SH-SY5Y (cell line): Measurements from ENCODE around the gene CES3.

Source experiments
- GATA2 ChIP-seq: IDR thresholded peaks from 2 replicates; pipeline ENCODE4 v1.6.1; 2011; ENCODE audit warnings: mild to moderate bottlenecking, low read depth, low read length
- GATA3 ChIP-seq: IDR thresholded peaks from 2 replicates; pipeline ENCODE4 v1.6.1; 2011; ENCODE audit warnings: low read depth, mild to moderate bottlenecking, low read length, moderate library complexity

CES3 gene

DNA sequence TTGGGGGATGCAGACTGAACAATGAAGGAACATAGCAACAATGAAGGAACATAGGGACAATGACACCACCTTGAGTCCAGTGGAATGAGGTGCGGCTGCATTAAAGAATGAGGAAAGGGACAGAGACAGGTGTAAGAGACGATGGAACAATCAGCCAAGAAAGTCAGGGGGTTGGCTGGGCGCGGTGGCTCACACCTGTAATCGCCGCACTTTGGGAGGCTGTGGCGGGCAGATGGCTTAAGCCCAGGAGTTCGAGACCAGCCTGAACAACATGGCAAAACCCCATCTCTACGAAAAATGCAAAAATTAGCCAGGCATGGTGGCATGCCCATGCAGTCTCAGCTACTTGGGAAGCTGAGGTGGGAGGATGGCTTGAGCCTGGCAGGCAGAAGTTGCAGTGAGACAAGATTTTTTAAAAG is 54.3 kb downstream of the CES3 start:
- TF ChIP-seq GATA3 (no peak), GATA2 (no peak)

DNA sequence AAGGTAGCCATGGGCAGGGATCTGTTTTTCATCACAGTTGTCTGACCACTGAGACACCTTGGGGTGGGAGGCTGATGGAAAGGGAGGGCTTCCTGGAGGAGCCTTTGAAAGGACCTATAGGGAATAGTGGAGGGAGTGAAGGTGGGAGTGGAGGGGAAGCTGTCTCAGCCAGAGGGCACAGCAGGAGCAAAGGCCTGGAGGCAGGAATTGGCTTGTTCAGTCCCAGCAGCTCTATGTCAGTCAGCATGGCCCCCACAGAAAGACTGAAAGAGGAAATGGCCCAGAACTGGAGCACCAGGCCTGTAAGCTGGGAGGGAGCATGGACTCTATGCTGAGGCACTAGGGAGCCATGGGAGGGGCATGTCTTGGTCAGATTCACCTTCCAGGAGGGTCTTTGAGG is 55.1 kb downstream of the CES3 start:
- TF ChIP-seq GATA2: no peak
- TF ChIP-seq GATA3: no peak

DNA sequence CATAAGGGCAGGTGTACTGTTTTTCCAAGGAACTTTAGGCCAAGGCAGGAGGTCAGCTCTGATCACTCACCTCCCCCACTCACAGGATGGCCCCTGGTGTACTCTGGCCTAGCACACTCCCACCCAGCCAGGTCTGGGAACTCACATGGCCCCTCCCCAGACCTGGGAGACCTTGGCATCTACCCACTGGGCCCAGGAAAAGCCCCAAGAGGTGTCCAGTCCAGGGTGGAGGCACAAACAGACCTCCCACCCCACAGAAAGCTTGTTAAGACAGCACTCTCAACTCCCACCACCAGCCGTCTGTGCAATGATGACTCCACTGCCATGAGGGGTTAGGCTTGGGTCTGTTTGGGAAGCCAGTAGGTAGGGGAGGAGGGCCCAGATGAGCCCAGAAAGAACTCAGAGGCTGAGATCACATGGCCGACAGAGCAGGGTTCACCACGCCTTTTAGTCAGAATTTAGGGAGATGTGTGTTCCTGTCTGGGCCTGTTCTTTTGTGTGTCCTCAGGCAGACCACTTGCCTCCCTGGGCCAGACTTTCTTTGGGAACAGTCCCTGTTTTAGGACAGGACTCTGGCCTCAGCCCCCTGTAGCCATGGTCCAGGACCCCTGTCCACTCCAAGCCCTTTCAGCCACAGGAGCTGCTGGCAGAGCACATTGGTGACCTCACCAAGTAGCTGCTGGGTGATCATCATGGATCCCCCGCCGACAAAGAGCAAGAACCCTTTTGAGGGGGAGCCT is 55.8 kb downstream of the CES3 start:
- no peak for TF ChIP-seq GATA3

DNA sequence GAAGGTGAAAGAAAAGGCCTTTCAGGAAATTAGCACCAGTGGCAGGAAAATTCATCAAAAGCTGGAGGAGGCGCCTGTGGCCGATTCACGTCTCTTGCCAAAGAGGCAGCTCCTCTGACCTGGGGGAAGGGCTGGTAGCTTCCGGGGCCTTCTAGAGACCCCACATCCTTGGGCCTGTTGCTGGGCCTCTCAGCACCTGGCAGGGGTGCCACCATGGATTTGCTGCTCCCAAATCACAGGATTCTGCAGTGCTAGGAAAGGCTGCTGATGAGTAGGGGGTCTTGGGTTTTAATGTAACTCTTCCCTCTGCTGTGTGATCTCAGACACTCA is 56.3 kb downstream of the CES3 start:
- TF ChIP-seq GATA2: no peak

DNA sequence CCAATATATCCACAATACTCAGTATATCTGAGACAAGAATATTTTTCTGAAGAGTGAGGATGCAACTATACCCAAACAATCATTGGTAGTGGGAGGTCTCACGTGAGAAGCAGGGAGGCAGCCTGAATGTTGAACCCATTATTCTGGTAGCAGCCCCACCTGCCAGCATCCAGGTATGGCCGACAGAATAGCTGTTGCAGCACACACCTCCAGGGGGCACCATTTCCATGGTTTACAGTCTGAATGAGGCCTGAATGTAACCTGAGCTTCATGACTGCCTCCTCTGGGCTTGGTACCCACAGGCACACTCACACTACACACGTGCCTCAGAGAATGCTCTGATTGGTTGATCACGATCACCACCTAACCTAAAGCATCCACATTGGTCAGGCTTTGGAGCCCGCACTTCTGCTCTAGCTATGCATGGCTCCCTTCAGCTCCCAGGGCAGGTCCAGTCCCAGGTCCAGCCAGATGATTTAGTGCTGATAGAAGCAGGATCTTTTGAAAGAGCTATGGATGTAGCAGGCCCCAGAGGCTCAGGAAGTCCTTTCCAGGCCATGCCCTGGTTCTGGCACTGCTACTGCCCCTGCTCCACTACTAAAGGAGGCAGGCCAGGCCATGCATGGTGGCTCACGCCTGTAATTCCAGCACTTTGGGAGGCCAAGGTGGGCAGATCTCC is 56.9 kb downstream of the CES3 start:
- TF ChIP-seq GATA2: no peak
- no peak for TF ChIP-seq GATA3

DNA sequence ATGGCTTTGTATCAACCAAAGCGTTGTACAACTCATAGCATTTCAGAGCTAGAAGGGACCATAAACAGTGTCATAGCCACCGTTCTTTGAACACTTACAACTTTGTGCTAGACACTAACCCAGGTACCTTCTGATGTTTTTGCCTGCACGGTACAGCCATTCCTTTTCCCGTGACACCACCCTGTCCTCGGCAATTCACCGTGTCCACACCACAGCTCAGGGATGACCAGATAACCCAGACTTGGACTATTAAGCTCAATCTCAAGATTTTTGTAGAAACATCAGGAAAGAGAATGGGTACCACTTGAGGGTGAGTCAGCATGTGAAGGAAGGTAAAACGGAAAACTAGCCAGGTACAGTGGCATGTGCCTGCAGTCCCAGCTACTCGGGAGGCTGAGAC is 58.1 kb downstream of the CES3 start:
- TF ChIP-seq GATA2: no peak
- TF ChIP-seq GATA3: no peak

DNA sequence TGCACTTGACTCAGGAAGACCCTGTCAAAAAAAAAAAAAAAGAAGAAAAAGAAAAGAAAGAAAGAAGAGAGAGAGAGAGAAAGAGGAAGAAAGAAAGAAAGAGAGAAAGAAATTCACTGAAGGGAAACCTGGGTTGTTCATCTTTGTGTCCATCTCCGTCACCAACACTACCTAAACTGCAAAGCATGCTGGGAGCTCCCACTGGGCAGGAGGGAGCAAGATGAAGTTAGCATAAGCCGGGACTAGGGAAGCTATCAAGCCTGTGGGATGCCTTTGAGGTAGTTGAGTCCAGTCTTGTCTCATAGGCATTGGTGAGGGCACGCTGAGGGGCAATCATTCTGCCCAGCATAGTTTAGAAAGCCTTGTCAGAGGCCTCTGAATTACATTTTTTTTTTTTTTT is 60.3 kb downstream of the CES3 start:
- no peak for TF ChIP-seq GATA3
- no peak for TF ChIP-seq GATA2

DNA sequence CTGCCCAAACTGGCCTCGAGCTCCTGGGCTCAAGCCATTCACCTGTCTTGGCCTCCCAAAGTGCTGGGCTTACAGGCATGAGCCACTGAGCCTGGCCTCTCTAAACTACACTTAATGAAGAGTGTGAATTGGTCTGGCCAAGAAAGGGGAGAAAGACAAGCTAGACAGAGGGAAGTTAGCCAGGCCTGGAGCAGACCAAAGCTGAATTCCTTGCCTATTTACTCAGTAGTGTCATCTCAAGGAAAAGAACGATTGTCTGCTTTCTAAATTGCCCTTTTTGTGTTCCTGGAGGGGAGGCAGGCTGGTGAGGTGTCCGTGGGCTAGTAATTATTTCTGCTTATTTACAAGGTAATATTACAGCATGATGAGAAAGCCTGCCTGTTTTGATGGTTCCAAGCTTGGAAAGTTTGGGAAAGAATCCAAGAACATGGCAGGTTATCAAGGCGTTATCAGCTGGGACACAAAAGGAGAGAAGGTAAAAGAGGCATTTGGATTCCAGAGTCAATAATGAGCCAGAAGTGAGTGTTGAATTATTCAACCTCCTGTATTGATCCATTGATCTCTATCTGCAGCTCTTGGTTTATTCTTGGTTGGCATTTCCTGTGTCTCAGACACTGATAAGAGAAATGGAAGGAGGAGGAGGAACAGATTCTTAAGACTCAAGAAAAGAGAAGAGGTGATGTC is 61.6 kb downstream of the CES3 start:
- TF ChIP-seq GATA3 (no peak), GATA2 (no peak)

DNA sequence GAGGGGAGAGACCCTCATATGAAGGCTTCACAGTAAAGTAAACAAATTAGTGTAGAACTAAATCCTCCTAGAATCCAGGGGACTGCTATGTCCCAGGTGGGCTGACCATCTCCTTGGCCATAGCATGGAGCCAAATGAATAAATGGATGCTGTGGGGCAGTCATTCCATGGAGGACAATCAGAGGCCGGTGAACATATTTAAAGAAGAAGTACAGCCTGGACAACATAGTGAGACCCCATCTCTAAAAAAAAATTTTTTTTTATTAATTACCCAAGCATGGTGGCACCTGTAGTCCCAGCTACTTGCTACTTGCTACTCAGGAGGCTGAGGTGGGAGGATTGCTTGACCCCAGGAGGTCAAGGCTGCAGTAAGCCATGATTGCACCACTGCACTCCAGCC is 62.6 kb downstream of the CES3 start:
- TF ChIP-seq GATA2 (no peak), GATA3 (no peak)
